OCI-LY7 (cell line): ENCODE results near the gene KCNMA1. TPM values are rescaled to one million over a fixed set of nuclear protein-coding genes. Genes with fewer than 3 reads are reported as not detected.
A peak's percentile ranks its signal among the peaks of the same experiment; 100 is the strongest.

ENCODE experiments used
- Bru-seq: library from RNA; stranded (reverse); fragments of 400-500 nt; gene quantifications from one replicate; lab custom pipeline; 2021; lab: Mats Ljungman, UMichigan
- BruChase-seq, 2 experiments: library from RNA; stranded (reverse); fragments of 400-500 nt; gene quantifications; one replicate each; lab custom pipeline; 2021; lab: Mats Ljungman, UMichigan
- BruUV-seq: library from RNA; stranded (reverse); fragments of 400-500 nt; replicated peaks from 2 replicates; lab custom pipeline; 2021; lab: Mats Ljungman, UMichigan
- CTCF ChIA-PET: fragments of 300-600 bp; sonication (Branson Sonifier 250); formaldehyde crosslinking; loops from one replicate; lab custom pipeline; 2022; ENCODE audit warnings: antibody characterized with exemption; ENCODE audit not compliant: unreplicated experiment; lab: Charles Lee
- POLR2A ChIA-PET: fragments of 300-600 bp; sonication (Branson Sonifier 250); formaldehyde crosslinking; loops from one replicate; lab custom pipeline; 2022; ENCODE audit warnings: antibody characterized with exemption; lab: Charles Lee
- DNase-seq: peaks from one replicate; pipeline ENCODE4 v3.0.0-alpha.2; 2015; ENCODE audit warnings: low spot score
- H2AFZ ChIP-seq: fragments of 200-600 bp; sonication (generic), shearing (Covaris generic); 2 replicates; pipeline ENCODE4 v1.6.1; 2014; ENCODE audit warnings: mild to moderate bottlenecking, antibody characterized with exemption, low read length, moderate library complexity
- H3K27ac ChIP-seq: fragments of 200-600 bp; sonication (generic); 2 replicates; pipeline ENCODE4 v1.5.1; 2014; ENCODE audit warnings: mixed run types, low read depth, mild to moderate bottlenecking, moderate library complexity, low read length, inconsistent platforms; ENCODE audit not compliant: poor library complexity, severe bottlenecking
- H3K36me3 ChIP-seq: fragments of 200-600 bp; sonication (generic); 2 replicates; pipeline ENCODE4 v1.6.1; 2014; ENCODE audit warnings: mild to moderate bottlenecking, antibody characterized with exemption, low read length, moderate library complexity, mixed read lengths; ENCODE audit not compliant: insufficient read depth
- H3K4me1 ChIP-seq: fragments of 200-600 bp; sonication (generic); 2 replicates; pipeline ENCODE4 v1.5.1; 2014; ENCODE audit warnings: mild to moderate bottlenecking, low read length; ENCODE audit not compliant: insufficient read depth, poor library complexity, severe bottlenecking
- H3K4me2 ChIP-seq: fragments of 200-600 bp; sonication (generic); 2 replicates; pipeline ENCODE4 v1.6.1; 2014; ENCODE audit warnings: mild to moderate bottlenecking, low read length
- H3K4me3 ChIP-seq: fragments of 200-600 bp; sonication (generic); 2 replicates; pipeline ENCODE4 v1.5.1; 2014; ENCODE audit warnings: mild to moderate bottlenecking, low read depth, low read length; ENCODE audit not compliant: poor library complexity, severe bottlenecking
- H3K79me2 ChIP-seq: fragments of 200-600 bp; sonication (generic); 2 replicates; pipeline ENCODE4 v1.6.1; 2016; ENCODE audit warnings: low read depth, mild to moderate bottlenecking, low read length, moderate library complexity, mixed read lengths; ENCODE audit not compliant: insufficient read depth
- H3K9me2 ChIP-seq: fragments of 200-600 bp; sonication (generic); 2 replicates; pipeline ENCODE4 v1.6.1; 2016; ENCODE audit warnings: mild to moderate bottlenecking, low read length, mixed read lengths; ENCODE audit not compliant: insufficient read depth
- H3K9me3 ChIP-seq: fragments of 200-600 bp; sonication (generic); 2 replicates; pipeline ENCODE4 v1.6.1; 2014; ENCODE audit warnings: mild to moderate bottlenecking, mixed run types, low read length, mixed read lengths
- H4K20me1 ChIP-seq: fragments of 200-600 bp; sonication (generic); 2 replicates; pipeline ENCODE4 v1.6.1; 2014; ENCODE audit warnings: mild to moderate bottlenecking, antibody characterized with exemption, low read length, moderate library complexity, mixed read lengths; ENCODE audit not compliant: insufficient read depth
- EZH2phosphoT487 ChIP-seq: fragments of 200-600 bp; sonication (generic); IDR thresholded peaks from 2 replicates; pipeline ENCODE4 v1.6.1; 2018; ENCODE audit warnings: low read depth, borderline replicate concordance, mild to moderate bottlenecking, mixed run types, antibody characterized with exemption, low read length, moderate library complexity, mixed read lengths
- intact Hi-C: fragments of 100-400 bp; cut with micrococcal nuclease; formaldehyde crosslinking; loops from one replicate; pipeline ENCODE4 v1.10.0; 2022; ENCODE audit not compliant: unreplicated experiment
- long read RNA-seq: library from polyadenylated mRNA; stranded (forward); transcript quantifications from one replicate; pipeline ENCODE4 v2.0.0, GENCODE V29; 2022
- total RNA-seq, 2 experiments: library from RNA; depleted of rRNA in 1 of 2; stranded (reverse); fragments of >200 nt in 1 of 2; shearing (Covaris generic) in 1 of 2; gene quantifications; 2 replicates each; pipeline ENCODE4 v1.2.3, GENCODE V29; 2014 to 2022
- TF ChIP-seq, protein P1 (sequence below): fragments of 200-600 bp; sonication (generic); conservative IDR thresholded peaks from 2 replicates; pipeline ENCODE4 v1.5.1; 2014; ENCODE audit warnings: mild to moderate bottlenecking, antibody characterized with exemption, low read length, moderate library complexity, mixed read lengths

Gene KCNMA1
- not detected in 2 replicates for total RNA-seq (2014; rRNA removed; shearing (Covaris generic))
- total RNA-seq (2022): not detected in 2 replicates
- percentile 1 among the genes with signal in this experiment for Bru-seq, nascent RNA
- percentile 0 among the genes with signal in this experiment for BruChase-seq, experiment 1, labeled RNA remaining after a 6-hour chase
- BruChase-seq, experiment 2, labeled RNA remaining after a 2-hour chase: percentile 1 among the genes with signal in this experiment
- long read RNA-seq: 0 reads

- H3K9me3 ChIP-seq: no peaks in the 10 kb centered on the region
- intact Hi-C loops: no loop called here
- no TSS peak for BruUV-seq
- H3K4me1 ChIP-seq: no peaks in the 10 kb centered on the region
- H2AFZ ChIP-seq: no peak within 1 kb of the TSS
- DNase-seq: no peak
- no peaks in the 10 kb centered on the region for H4K20me1 ChIP-seq
- ChIA-PET POLR2A (no interaction called here), CTCF (no interaction called here)
- no peaks in the 10 kb centered on the region for H3K9me2 ChIP-seq
- no peak within 1 kb of the TSS for H3K4me2 ChIP-seq
- no peaks in the 10 kb centered on the region for H3K79me2 ChIP-seq
- TF ChIP-seq, protein P1, sequence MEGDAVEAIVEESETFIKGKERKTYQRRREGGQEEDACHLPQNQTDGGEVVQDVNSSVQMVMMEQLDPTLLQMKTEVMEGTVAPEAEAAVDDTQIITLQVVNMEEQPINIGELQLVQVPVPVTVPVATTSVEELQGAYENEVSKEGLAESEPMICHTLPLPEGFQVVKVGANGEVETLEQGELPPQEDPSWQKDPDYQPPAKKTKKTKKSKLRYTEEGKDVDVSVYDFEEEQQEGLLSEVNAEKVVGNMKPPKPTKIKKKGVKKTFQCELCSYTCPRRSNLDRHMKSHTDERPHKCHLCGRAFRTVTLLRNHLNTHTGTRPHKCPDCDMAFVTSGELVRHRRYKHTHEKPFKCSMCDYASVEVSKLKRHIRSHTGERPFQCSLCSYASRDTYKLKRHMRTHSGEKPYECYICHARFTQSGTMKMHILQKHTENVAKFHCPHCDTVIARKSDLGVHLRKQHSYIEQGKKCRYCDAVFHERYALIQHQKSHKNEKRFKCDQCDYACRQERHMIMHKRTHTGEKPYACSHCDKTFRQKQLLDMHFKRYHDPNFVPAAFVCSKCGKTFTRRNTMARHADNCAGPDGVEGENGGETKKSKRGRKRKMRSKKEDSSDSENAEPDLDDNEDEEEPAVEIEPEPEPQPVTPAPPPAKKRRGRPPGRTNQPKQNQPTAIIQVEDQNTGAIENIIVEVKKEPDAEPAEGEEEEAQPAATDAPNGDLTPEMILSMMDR: no peak
- no peak for TF ChIP-seq EZH2phosphoT487
- no peak within 1 kb of the TSS for H3K27ac ChIP-seq
- no peaks in the 10 kb centered on the region for H3K36me3 ChIP-seq
- H3K4me3 ChIP-seq: no peak within 1 kb of the TSS
Measured at GRCh38 chr10:77637532-77638320, at the start of gene KCNMA1. Gene KCNMA1, minus strand, starts transcription at chr10:77637808.

GRCh38 chr10:77686650-77687417, 49.2 kb upstream of the KCNMA1 start:
- intact Hi-C loops: no loop called here
- BruUV-seq: no TSS peak
- Histone ChIP-seq H3K27ac (no peak overlapping the region), H3K4me2 (no peak overlapping the region), H4K20me1 (no peaks in the 10 kb centered on the region), H3K79me2 (no peaks in the 10 kb centered on the region), H2AFZ (no peak overlapping the region), H3K9me2 (no peaks in the 10 kb centered on the region), H3K36me3 (no peaks in the 10 kb centered on the region), H3K4me3 (no peak overlapping the region), H3K9me3 (no peaks in the 10 kb centered on the region), H3K4me1 (no peaks in the 10 kb centered on the region)
- TF ChIP-seq, protein P1: no peak
- TF ChIP-seq EZH2phosphoT487: no peak
- POLR2A ChIA-PET: no interaction called here
- no peak for DNase-seq
- CTCF ChIA-PET: no interaction called here
